IPS-NIHi7 (cell line): ENCODE measurements around the gene SPSB4.
A peak's percentile ranks its signal among the peaks of the same experiment; 100 is the strongest.
"Not testable (repeated sequence)": the region's sequence is repeated elsewhere in the genome, so short reads cannot be mapped to it uniquely, and the experiment has no call there.

ENCODE experiments used
- DNase-seq: peaks from one replicate; pipeline ENCODE4 v3.0.0; 2012; ENCODE audit warnings: mixed read lengths; ENCODE audit errors: extremely low spot score

Gene SPSB4

GRCh38 chr3:141093971-141094684, 43.0 kb downstream of the SPSB4 start:
- no peak for DNase-seq

GRCh38 chr3:141094790-141095545, 43.8 kb downstream of the SPSB4 start:
- DNase-seq, result no peak

- DNase-seq, result no peak
Observed at GRCh38 chr3:141095546-141095937, 44.4 kb downstream of the SPSB4 start.

GRCh38 chr3:141096164-141096563, 45.0 kb downstream of the SPSB4 start:
- DNase-seq, result no peak

- no peak for DNase-seq
Observed at GRCh38 chr3:141096981-141097380, 45.8 kb downstream of the SPSB4 start.

DNA sequence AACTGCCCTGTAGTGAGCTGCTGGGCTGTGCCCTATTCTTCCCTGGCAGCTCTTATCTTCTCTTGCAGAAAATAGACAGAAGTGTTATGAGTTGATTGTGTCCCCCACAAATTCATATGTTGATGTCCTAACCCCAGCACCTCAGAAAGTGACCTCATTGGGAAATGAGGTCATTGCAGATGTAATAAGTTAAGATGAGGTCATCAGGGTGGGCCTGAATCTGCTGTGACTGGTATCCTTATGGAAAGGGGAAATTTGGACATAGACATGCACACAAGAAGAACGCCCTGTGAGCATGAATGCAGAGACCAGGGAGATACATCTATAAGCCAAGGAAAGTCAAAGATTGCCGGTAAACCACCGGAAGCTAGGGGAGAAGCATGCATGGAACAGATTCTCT, 49.0 kb downstream of the SPSB4 start:
- no peak for DNase-seq

DNA sequence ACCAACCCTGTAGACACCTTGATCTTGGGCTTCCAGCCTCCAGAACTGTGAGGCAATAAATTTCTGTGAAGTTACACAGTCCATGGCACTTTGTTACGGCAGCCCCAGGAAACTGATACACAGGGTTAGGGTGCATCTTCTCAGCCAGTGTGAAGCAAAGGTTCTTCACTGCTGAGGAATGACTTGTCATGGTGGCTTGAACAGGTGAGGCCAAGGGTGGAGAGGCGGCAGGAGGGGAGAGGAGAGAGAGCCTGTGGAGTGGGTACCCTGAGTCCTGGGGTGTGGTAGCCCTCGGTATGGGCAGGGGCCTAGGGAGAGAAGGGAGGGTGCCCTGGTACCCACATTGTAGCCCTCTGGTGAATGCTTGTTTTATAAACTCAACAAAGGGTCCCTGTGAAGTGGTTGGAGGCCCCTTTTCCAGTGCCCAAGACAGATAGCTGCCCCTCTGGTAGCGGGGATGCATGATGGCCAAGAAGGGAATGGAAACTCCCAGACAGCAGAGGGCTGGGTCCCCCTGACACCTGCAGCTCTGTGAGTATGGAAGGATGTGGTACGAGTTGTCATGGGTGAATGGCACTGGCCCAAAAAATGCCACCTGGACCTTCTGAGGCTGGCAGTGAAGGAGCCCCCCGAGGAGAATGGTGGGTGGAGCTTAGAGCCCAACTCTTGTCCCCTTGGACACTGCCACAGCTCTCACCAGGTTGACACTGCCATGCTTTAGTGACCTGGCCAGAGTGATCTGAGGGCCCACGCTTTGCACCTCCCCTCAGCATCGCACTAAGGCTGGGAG, 49.6 kb downstream of the SPSB4 start:
- DNase-seq, result no peak

- no peak for DNase-seq
Observed at GRCh38 chr3:141102372-141102771, 51.2 kb downstream of the SPSB4 start.

GRCh38 chr3:141103067-141103466, 51.9 kb downstream of the SPSB4 start:
- peak; percentile 33 for DNase-seq

DNA sequence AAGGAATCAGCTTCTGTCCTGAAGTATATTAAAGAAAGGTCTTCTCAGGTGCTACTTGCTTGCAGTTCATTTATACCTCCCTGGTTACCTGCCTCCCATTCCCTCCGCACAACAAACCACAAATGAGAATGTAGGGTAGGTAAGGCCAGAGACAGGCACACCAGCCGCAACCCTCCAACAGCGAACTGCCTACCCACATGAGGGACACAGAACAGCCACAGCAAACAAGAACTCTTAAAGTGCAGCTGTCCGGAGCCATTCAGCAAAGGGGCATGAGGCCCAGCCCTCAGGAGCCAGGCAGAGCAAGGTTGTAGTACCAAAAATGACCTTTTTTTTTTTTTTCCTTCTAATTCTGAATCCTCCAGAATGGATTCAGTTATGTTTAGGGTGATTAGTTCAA, 52.4 kb downstream of the SPSB4 start:
- DNase-seq, result no peak

DNA sequence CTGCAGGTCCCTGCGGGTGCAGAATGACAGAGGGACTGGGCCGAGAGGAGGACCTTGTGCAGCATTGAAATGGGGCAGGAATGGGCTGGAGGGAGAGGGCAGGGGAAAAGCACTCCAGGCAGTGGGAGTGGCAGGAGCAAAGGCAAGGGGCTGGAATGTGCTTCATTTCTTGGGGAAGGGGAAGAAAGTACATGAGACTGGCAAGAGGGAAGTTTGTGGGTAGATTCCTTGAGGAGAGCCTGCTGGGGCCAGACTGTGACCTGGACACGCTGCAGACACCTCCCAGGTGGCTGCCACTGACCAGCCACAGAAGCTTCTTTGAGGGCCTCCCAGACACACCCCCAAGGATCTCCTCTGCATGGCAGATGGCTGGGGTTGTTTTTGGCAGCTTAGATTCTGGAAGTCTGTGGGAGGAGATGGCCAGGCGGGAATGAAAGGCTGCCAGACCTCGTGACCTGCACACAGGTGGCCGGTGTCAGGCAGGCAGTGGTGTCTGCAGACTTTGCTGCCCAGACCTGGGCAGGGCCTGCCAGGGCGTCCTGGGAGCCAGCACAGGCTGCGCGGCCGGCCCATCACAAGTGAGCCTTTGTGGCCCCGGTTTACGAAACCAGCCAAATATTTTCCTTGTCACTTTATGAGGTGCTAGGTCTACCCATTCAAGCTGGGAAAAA, 53.1 kb downstream of the SPSB4 start:
- DNase-seq, result no peak

DNA sequence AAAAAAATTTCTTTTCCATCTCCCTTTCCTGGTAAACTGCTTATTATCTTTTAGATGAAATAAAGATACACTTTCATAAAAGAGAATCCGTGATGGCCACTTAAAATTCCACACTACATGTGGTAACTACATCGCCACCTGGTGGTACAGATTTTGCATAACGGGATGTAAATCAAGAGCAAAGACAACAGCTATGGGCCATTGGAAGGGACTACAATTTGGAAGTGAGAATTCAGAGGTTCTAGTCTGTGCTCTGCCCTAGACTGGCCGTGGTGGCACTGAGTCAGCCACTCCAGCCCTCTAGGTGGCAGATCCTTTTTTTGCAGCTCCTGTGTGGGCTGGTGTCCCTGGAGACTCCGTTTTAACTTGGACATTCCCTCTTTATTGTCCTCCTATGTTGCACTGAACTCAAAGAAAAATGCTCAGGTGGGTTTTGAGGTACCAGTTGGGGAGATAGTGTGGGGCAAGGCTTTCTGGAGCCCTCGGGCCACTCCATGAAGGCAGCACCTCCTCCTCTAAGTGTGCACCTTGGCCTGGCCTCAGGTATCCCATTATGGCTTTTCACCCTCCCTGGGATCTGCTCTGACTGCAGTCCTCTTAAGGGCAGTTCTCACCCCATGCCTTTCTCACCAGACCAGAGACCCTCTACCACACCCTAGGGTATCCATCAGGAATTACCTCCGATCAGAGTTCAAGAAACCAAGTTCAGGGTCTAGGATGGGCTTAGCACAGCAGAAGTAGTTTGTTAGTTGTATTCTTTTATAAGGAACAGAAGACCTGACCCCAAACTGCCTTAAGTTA, 54.9 kb downstream of the SPSB4 start:
- peak; percentile 69 for DNase-seq

- no peak for DNase-seq
Observed at GRCh38 chr3:141106842-141107241, 55.7 kb downstream of the SPSB4 start.

DNA sequence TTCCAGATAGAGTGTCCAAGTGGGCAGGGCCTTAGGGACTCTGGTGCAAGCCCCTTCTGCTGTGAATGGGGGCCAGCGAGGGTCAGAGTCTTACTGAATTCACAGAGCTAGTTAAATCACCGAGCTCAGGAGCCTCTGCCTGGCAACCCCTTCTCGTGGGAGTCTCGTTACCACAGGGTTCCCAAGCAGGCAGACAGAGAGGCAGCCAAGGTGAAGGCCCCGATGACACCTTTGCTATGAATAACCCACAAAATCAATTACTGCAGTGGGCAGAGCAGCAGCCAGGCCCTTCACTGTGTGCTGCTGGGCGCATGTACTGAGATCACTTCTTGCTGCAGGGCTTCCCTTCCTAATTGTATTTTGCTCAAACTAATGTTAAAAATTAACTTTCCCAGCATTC, 56.9 kb downstream of the SPSB4 start:
- no peak for DNase-seq

GRCh38 chr3:141109751-141110150, 58.6 kb downstream of the SPSB4 start:
- no peak for DNase-seq

DNA sequence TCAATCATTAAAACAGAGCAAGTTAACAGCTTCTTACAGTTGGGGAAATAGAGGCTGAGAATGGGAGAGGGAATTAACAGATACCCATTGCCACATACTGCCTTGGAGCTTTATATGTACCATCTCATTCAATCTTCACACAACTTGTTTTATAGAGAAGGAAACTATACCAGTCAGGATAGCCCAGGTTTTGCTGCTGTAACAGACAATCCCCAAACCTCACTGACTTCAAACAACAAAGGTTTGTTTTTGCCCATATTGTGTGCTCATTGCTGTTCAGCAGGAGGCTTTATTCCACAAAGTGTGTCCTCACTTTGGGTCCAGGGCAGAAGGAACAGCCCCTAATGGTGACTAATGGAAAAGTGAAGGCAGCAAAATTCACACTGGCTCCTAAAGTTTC, 59.2 kb downstream of the SPSB4 start:
- no peak for DNase-seq

- DNase-seq, result no peak
Observed at GRCh38 chr3:141111364-141112155, 60.4 kb downstream of the SPSB4 start.

- DNase-seq, result no peak
Observed at GRCh38 chr3:141112686-141113297, 61.6 kb downstream of the SPSB4 start.

- not testable (repeated sequence) for DNase-seq
Observed at GRCh38 chr3:141113680-141114079, 62.5 kb downstream of the SPSB4 start.

GRCh38 chr3:141114179-141114745, 63.1 kb downstream of the SPSB4 start:
- DNase-seq, result no peak
